Endothelial cell (in vitro differentiated cells): ENCODE measurements around the gene HSH2D. TPM values are rescaled to one million over a fixed set of nuclear protein-coding genes. Genes with fewer than 3 reads are reported as not detected.

Experiments
- DNase-seq: peaks from one replicate; pipeline ENCODE4 v3.0.0; 2021; ENCODE audit warnings: low spot score
- H3K27ac Mint-ChIP-seq: one replicate; pipeline ENCODE4 v1.8.0; 2021; ENCODE audit warnings: mixed read lengths, inconsistent platforms; ENCODE audit not compliant: unreplicated experiment
- H3K27me3 Mint-ChIP-seq: one replicate; pipeline ENCODE4 v1.8.0; 2021; ENCODE audit warnings: mild to moderate bottlenecking, moderate library complexity, mixed read lengths, inconsistent platforms; ENCODE audit not compliant: unreplicated experiment
- H3K36me3 Mint-ChIP-seq: one replicate; pipeline ENCODE4 v1.8.0; 2021; ENCODE audit warnings: mild to moderate bottlenecking, low read depth, mixed read lengths, inconsistent platforms; ENCODE audit not compliant: unreplicated experiment
- H3K4me1 Mint-ChIP-seq: one replicate; pipeline ENCODE4 v1.8.0; 2021; ENCODE audit warnings: mild to moderate bottlenecking, mixed read lengths, inconsistent platforms; ENCODE audit not compliant: unreplicated experiment
- H3K4me3 Mint-ChIP-seq: one replicate; pipeline ENCODE4 v1.8.0; 2021; ENCODE audit warnings: mild to moderate bottlenecking, mixed read lengths, inconsistent platforms; ENCODE audit not compliant: unreplicated experiment
- H3K9me3 Mint-ChIP-seq: one replicate; pipeline ENCODE4 v1.8.0; 2021; ENCODE audit warnings: mixed read lengths, inconsistent platforms; ENCODE audit not compliant: unreplicated experiment
- total RNA-seq: library from RNA; stranded (reverse); fragmentation: NEBNext Ultra II Directional; extraction: Animal tissue kit (Norgen Biotek cat#: 25700); gene quantifications from one replicate; pipeline ENCODE4 v1.2.1, GENCODE V29; 2021; ENCODE audit not compliant: unreplicated experiment
- TF ChIP-seq, protein P1 (sequence below): fragments of 200-600 bp; sonication (generic); IDR thresholded peaks from one replicate; pipeline ENCODE4 v1.5.0; 2021; ENCODE audit warnings: antibody characterized with exemption; ENCODE audit not compliant: unreplicated experiment

The HSH2D gene
- total RNA-seq, 1 donor from 2014 or later: not detected

DNA sequence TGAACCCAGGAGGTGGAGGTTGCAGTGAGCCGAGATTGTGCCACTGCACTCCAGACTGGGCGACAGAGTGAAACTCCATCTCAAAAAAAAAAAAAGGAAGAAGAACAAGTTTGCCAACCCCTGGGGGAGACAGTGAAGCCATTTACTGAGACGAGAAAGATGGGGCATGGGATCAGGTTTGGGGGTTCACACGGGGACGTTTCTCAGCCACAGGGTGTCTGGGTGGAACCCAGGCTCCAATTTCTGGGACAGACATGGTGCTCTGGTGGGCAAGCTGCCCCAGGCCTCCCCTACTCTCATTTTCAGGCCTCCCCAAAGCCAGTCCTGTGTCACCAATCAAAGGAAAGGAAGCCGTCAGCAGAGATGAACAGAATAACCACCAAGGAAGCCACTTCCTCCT is 13.4 kb downstream of the HSH2D start:
- TF ChIP-seq, protein P1, sequence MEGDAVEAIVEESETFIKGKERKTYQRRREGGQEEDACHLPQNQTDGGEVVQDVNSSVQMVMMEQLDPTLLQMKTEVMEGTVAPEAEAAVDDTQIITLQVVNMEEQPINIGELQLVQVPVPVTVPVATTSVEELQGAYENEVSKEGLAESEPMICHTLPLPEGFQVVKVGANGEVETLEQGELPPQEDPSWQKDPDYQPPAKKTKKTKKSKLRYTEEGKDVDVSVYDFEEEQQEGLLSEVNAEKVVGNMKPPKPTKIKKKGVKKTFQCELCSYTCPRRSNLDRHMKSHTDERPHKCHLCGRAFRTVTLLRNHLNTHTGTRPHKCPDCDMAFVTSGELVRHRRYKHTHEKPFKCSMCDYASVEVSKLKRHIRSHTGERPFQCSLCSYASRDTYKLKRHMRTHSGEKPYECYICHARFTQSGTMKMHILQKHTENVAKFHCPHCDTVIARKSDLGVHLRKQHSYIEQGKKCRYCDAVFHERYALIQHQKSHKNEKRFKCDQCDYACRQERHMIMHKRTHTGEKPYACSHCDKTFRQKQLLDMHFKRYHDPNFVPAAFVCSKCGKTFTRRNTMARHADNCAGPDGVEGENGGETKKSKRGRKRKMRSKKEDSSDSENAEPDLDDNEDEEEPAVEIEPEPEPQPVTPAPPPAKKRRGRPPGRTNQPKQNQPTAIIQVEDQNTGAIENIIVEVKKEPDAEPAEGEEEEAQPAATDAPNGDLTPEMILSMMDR: no peak
- Mint-ChIP-seq H3K9me3 (no peaks in the 10 kb centered on the region), H3K4me3 (no peak overlapping the region), H3K36me3 (no peaks in the 10 kb centered on the region), H3K4me1 (no peaks in the 10 kb centered on the region), H3K27me3 (peaks cover 4% of the 10 kb centered on the region), H3K27ac (no peak overlapping the region)
- DNase-seq: no peak

DNA sequence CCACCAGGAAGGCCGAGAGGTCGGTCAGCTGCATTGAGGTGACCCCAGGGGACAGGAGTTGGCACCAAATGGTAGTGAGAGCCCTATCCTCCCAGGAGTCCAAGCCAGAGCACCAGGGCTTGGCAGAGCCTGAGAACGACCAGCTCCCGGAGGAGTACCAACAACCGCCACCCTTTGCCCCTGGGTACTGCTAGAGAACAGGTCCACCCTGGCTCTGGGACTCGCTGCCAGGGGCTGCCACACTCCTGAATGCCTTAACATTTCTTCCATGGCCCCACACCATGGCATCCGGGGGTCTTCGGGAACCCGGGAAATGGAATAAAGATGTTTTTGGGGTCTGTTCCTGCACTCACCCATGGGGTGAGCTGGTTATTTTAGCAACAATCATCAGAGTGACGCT is 14.1 kb downstream of the HSH2D start:
- H3K4me1 Mint-ChIP-seq: no peaks in the 10 kb centered on the region
- H3K27me3 Mint-ChIP-seq: peaks cover 4% of the 10 kb centered on the region
- no peaks in the 10 kb centered on the region for H3K9me3 Mint-ChIP-seq
- H3K36me3 Mint-ChIP-seq: no peaks in the 10 kb centered on the region
- TF ChIP-seq, protein P1: no peak
- DNase-seq: no peak
- no peak overlapping the region for H3K27ac Mint-ChIP-seq
- no peak overlapping the region for H3K4me3 Mint-ChIP-seq

DNA sequence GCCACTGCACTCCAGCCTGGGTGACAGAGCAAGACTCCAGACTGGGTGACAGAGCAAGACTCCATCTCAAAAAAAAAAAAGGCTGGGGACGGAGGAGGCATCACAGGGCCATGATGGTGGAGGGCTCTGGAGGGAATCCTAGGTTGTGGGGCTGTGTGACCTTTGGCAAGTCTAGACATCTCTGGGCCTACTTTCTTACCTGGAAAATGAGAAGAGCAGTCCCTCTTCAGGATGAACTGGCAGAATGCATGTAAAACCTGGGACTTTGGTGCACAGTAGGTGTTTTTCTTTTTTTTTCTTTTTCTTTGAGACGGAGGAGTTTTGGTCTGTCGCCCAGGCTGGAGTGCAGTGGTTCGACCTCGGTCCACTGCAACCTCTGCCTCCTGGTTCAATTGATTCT is 16.2 kb downstream of the HSH2D start:
- Mint-ChIP-seq H3K27me3 (peaks cover 4% of the 10 kb centered on the region), H3K4me1 (no peaks in the 10 kb centered on the region), H3K9me3 (no peaks in the 10 kb centered on the region), H3K27ac (no peak overlapping the region), H3K4me3 (no peak overlapping the region), H3K36me3 (no peaks in the 10 kb centered on the region)
- TF ChIP-seq, protein P1: no peak
- no peak for DNase-seq

DNA sequence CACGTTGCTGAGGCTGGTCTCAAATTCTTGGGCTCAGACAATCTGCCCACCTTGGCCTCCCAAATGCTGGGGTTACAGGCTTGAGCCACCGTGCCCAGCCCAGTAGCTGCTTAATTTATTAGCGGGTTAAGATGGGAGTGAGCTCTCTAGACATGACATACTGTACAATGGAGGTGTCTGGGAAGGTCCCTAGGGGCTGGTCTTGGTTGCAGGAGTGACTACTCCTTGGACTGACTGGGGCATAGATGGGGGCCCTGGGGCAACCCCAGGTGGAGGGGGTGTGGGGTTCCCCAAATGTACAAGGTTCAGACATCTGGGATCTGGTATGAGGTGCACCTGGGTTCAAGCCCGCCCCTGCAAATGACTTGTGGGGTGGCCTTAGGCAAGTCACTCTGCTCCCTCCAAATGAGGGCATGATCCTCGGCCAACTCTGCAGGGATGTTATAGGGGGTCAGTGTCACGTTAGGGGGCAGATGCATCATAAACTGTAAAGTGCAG is 17.0 kb downstream of the HSH2D start:
- Mint-ChIP-seq H3K27me3 (peaks cover 4% of the 10 kb centered on the region), H3K27ac (no peak overlapping the region), H3K4me1 (no peaks in the 10 kb centered on the region), H3K36me3 (no peaks in the 10 kb centered on the region), H3K9me3 (no peaks in the 10 kb centered on the region), H3K4me3 (no peak overlapping the region)
- TF ChIP-seq, protein P1: no peak
- no peak for DNase-seq

DNA sequence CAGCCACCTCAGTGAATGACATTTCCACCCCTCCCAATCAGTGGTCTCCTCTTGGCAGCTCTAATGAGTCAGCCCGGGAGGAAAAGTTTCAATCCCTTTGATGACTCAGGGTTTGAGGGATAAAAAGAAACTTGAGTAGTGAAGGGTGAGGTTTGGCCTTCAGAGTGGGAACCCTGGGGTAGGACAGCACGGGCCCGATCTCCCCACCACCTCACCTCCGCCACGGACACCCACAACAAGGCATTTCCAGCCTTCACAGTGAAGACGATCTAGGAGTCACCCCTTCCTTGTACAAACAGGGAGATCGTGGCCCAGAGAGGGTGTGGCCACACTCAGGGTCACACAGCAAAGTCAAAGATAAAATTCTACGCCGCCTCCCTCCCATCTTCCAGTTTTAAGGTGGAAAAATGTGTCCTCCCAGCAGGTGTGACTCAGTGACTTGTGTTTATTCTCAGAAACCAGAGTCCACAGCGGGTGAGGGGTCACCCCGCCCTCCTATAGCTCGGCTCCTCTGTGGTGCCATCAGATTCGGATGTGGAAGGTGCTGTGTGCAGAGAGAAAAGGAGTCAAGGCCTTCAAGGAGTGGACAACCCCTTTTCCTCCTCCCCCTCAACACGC is 17.6 kb downstream of the HSH2D start:
- no peaks in the 10 kb centered on the region for H3K36me3 Mint-ChIP-seq
- H3K4me3 Mint-ChIP-seq: no peak overlapping the region
- DNase-seq: no peak
- H3K9me3 Mint-ChIP-seq: no peaks in the 10 kb centered on the region
- TF ChIP-seq, protein P1: no peak
- H3K27me3 Mint-ChIP-seq: peaks cover 3% of the 10 kb centered on the region
- no peak overlapping the region for H3K27ac Mint-ChIP-seq
- H3K4me1 Mint-ChIP-seq: no peaks in the 10 kb centered on the region
